HG02981 (cell line): ENCODE results near the gene VPS26B.
"Not testable (repeated sequence)": the region's sequence is repeated elsewhere in the genome, so short reads cannot be mapped to it uniquely, and the experiment has no call there.

Source experiments
- ATAC-seq: cut with Tn5 transposase; IDR thresholded peaks from one replicate; pipeline ENCODE4 v1.9.1; 2021; ENCODE audit warnings: mild to moderate bottlenecking, moderate library complexity; ENCODE audit not compliant: unreplicated experiment

VPS26B gene

DNA sequence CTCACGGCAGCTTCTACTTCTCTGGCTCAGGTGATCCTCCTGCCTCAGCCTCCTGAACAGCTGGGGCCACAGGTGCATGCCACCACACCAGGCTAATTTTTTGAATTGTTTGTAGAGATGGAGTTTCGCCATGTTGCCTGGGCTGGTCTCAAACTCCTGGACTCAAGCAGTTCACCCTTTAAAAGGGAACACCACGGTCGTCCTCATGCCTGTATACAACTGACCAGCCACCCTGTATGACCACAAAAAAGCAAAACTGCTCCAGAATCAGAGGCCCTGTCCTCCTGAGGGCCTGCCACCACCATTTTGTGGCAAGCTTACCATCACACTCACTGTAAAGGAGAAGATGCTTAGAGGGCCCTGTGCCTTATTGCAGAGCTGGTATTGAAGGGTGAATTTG is 53.9 kb downstream of the VPS26B start:
- ATAC-seq = no peak

DNA sequence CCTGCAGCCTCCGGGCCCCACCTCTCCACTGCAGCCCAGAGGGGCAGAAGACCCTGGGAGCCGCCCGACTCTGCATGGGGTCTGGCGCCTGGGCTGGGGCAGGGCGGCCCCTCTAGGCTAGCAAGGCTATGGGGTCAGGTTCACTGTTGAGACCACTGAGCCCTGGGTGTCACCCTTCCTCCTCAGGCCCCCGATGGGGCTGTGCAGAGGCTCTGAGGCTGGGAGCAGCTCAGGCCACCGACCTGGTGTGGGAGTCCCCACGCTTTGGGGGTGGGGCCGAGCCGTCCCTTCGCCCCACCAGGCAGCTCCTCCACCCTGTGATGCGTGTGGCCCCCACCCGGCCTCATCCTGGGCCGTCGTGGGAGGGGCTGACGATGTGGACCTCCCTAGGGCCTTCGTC is 57.2 kb downstream of the VPS26B start:
- ATAC-seq = not testable (repeated sequence)

DNA sequence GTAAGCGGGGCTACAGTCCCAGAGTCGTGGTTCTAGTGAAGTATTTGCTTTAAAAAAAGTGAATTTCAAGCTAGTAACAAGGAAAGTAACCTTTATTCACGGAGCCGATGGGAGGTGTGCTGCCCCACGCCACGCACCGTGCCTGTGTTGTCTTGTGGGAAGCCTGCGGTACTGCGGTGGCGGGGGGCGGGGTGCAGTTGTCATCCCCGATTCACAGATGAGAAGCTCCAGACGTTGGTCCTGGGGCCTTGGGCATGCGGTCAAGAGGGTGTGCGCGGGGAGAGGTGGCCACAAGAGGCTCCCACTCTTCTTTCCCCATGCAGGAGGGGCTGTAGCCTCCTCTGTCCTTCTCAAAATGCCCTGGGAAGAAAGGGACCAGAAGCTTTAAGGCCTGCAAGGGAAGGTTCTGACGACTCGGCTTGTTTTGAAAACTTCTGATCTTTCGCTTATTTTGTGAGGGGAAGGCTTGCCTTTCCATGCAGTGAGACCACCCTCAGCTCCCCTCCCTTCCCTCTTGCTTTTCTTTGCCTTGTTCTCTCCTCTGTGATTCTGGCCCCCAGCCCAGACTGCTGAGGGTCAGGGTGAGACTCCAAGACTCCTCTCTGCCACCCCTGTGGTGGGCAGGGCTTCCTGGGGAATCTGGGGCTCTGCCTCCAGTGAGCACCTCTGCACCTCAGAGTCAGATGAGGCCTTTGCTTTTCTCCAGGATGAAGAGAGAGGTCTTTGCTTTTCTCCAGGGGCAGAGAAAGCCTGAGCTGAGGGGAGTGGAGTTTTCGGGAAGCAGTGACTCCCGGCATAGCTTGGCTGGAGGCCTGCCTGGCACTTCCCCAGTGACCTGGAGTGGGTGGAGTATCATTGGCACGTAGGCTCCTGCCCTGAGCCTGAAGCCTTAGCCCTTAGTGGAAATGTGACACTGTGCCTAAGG is 57.9 kb downstream of the VPS26B start:
- no peak for ATAC-seq

DNA sequence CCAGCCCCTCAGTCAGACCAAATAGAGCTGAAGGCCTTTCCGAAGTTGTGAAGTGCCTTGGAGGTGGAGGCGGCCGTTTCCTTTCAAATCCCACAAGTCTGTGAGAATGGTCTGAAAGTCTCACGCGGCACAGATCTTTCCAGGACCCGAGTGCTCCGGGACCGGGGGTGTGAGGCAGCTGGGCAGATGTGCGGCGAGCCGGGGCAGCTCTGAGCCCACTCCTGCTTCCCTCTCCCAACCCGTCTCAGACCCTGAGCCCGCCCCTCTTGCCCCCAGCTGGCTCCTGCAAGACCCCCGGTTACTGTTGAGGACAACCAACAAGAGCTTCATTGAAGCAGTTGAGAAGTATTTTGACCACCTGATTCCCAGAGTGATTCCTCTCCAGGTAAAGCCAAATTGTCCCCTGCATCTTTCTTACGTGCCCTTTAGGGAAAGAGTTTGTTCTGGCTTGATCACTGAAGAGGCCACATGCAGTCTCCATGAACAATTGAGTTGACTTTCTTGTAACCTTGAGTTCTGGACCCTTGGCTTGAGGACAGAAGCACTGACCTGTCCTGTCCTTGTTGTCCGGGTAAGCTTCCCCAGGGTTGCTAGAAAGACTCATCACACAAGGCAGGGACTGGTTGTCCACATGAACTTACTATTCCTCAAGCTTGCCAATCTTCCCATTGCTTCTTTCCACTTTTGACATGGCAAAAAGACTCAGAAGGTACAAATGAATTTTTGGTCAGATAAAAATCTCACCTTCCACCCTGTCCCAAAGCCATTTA is 59.2 kb downstream of the VPS26B start:
- ATAC-seq = no peak

DNA sequence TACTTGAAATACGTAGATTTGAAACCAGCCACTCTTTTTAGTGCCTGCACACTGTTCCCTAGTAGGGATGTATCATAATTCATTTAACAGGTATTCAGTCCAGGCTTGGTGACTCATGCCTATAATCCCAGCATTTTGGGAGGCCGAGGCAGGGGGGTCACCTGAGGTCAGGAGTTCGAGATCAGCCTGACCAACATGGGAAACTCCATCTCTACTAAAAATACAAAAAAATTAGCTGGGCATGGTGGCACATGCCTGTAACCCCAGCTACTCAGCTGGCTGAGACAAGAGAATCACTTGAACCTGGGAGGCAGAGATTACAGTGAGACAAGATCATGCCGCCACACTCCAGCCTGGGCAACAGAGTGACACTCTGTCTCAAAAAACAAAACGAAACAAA is 59.9 kb downstream of the VPS26B start:
- not testable (repeated sequence) for ATAC-seq

DNA sequence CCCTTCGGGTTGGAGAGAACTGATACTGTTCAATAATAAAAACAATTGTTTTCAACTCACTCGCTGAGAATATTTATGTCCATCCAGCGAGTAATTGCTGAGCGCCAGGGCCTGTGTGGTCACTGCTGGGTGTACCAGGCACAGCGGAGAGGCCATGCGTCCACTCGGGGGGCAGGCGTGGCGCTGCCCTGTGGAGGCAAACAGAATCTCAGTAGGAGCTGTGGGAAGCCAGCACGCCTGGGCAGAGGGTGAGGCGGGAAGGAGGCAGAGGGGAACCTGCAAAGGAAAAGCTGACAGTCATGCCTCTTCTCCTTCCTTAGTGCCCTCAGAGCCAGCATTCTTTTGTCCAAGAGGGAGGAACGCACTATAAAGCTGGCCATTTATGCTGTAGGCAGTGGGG is 63.1 kb downstream of the VPS26B start:
- no peak for ATAC-seq

DNA sequence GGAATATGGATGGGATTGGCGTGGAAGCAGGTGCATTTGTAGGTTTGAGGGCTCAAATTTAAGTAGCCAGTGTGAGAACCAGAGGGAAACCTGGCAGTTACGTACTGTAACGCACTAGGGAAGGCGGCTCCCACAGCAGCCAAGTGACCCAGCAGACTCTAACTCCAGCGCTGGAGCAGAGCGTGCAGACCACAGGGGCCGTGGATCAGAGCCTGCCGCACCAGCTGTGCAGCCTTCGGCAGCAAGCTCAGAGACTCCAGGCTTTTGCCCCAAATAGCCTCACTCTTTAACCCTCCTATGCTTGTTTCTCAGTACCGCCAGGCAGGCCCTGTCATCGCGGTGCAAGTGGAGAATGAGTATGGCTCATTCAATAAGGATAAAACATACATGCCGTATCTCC is 64.0 kb downstream of the VPS26B start:
- no peak for ATAC-seq

DNA sequence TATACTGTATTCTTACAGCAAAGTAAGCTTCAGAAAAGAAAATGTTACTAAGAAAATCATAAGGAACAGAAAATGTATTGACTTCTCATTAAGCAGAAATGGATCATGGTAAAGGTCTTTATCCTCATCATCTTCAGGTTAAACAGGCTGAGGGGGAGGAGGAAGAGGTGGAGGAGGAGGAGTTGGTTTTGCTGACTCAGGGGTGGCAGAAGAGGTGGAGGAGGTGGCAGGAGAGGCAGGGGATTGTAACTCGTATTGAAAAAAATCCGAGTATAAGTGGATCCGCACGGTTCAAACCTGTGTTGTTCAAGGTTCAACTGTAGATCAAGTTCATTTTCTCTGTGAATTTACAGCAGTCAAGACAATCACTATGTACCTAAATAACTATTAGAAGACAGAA is 64.7 kb downstream of the VPS26B start:
- no peak for ATAC-seq

DNA sequence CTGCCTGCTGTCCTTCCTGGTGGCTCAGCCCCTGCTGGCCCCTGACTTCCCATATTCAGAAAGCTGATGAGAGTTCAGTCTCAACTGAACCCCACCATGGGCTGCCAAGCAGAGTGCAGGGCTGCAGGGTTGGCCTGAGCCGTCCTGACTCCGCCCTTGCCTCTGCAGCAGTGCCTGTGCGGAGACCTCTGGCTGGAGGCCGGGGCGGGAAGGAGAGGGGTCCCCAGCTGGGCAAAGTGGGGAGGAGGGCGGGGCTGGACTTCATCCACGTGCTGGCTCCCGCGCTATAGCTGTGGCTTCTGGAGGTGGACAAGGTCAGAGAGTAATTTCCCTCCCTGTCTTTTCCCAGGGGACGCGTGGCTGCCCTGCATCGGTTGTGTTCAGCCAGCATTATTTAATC is 65.3 kb downstream of the VPS26B start:
- ATAC-seq = no peak

DNA sequence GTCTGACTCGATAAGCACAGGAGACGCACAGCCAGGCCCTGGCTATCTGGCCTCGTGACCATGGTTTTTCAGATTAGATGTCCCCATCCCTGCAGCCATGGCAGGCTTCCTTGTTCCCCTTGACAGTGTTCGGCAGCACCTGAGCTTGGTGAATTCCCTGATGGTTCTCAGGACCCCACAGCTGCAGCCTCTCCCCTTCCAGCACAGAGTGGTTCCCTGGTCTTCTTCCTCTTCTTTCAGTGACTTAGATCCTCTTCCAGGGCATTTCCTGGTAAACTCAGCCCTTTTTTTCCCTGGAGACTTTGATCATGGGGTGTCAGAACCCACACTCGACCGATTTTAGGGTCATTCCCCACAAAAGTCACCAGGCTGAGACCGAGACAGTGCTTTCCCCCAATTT is 66.2 kb downstream of the VPS26B start:
- no peak for ATAC-seq

DNA sequence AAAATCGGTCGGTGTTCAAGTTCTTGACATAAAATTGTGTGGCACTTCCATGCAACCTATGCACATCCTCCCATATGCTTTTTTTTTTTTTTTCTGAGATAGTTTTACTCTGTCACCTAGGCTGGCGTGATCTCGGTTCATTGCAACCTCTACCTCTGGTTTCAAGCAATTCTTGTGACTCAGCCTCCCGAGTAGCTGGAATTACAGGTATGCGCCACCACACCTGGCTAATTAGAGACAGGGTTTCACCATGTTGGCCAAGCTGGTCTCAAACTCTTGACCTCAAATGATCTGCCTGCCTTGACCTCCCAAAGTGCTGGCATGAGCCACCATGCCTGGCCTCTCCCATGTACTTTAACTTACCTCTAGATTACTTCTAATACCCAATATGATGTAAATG is 66.7 kb downstream of the VPS26B start:
- no peak for ATAC-seq

DNA sequence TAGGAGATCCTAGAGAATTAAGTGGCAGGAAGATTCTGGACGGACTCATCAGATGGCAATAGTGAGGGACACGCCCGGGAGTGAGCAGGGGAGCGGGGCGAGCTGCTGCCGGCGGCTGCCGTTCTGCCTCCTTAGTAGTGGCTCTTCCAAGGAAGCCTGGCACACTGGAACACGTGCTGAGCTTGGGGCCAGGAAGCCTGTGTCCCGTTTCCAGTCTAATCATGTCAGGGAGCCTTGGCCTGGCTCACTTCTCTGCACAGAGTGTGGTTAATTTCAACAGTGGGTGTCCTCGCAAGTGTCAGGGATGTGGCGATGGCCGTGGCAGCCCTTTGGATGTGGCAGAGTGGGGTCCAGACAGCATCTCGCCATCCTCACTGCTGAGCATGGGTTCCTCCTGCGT is 68.2 kb downstream of the VPS26B start:
- ATAC-seq = no peak

DNA sequence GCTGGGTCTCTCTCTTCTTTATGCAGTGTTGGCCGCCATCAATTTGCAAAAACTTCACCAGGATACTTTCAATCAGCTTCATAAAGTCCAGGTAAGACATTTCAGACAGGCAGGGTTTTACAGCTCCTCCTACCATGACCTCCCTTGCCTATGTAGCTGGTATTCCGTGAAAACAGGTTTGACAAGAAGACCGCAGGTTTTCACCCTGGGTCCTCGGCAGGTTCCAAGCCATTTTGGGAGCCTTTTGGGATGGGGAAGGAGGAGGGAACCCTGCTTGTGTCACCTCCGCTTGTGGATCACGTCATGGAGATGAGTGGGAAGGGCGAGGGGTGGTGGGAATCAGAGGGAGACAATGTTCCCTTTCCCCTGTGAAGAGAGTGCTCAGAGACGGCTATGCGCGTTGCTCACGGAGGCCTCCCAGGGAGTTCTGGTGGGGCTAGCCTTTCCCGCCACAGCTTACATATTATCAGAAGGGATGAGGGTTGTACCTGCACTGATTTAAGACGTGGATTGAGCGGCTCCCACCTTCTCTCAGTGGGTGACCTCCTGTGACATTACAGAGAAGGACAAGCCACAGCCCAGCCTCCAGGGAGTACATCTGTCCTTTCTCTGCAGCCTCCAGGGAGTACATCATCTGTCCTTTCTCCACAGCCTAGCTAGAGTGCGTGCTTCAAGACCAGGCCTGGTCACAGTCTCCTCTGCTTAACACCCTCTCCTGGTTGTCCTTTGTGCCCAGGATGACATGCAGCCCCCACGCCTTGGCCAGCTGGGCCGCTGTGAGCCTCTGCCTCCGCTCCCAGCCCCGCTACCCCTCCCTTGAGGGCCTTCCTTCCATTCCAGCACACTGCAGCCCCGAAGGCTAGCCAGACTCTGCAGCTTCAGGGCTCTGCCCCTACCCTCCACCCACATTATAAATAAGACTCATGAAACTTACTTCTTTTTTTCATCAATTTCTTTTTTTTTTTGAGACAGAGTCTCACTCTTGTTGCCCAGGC is 68.9 kb downstream of the VPS26B start:
- ATAC-seq = no peak

DNA sequence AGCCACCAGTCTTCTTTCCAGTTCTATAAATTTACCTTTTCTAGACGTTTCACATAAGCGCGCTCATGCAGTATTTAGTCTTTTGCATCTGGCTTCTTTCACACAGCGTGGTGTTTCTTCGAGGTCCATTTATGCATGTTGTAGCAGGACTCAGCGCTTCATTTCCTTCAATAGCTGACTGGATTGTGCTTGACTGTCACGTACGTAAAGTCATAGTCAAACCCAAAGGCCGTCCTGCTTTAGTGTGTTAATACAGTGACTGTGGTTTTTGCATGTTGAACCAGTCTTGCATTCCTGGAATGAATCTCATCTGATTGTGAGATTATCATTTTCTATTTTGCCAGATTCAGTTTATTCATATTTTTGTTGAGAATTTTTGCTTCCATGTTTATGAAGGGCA is 70.2 kb downstream of the VPS26B start:
- ATAC-seq = no peak
